GM23248 (cell line): ENCODE measurements around the gene ZNF467.

Source experiments
- EZH2 ChIP-seq: fragments of 200-600 bp; sonication (generic); IDR thresholded peaks from 2 replicates; pipeline ENCODE4 v1.6.1; 2018; ENCODE audit warnings: antibody characterized with exemption, mild to moderate bottlenecking; ENCODE audit not compliant: insufficient read depth, poor library complexity, severe bottlenecking
- EZH2phosphoT487 ChIP-seq: fragments of 200-600 bp; sonication (generic); IDR thresholded peaks from 2 replicates; pipeline ENCODE4 v1.6.1; 2018; ENCODE audit warnings: antibody characterized with exemption, moderate library complexity, mild to moderate bottlenecking, low read depth; ENCODE audit not compliant: insufficient read depth

DNA sequence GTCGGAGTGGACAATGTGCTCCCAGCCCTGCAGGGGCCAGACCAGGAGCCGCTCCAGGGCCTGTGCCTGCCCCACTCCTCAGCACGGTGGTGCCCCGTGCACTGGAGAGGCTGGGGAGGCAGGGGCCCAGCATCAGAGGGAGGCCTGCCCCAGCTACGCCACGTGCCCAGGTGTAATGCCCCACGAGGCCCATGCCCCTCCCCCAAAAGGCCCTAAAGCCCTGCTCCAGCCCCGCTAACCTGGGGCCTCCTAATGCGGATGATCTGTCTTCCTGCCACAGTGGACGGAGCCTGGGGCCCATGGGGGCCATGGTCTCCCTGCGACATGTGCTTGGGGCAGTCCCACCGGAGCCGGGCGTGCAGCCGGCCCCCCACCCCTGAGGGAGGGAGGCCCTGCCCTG, 41.1 kb upstream of the ZNF467 start:
- TF ChIP-seq EZH2 (no peak), EZH2phosphoT487 (no peak)
